GM21825 (cell line): ENCODE data around the gene SMPD1.
A peak's percentile ranks its signal among the peaks of the same experiment; 100 is the strongest.

ENCODE experiments used
- ATAC-seq: cut with Tn5 transposase; IDR thresholded peaks from one replicate; pipeline ENCODE4 v1.9.1; 2021; ENCODE audit warnings: mild to moderate bottlenecking, moderate library complexity; ENCODE audit not compliant: unreplicated experiment

Gene SMPD1

GRCh38 chr11:6413791-6414201, 23.5 kb downstream of the SMPD1 start:
- no peak for ATAC-seq

- ATAC-seq = peak; percentile 38
Measured at GRCh38 chr11:6414874-6415328, 24.6 kb downstream of the SMPD1 start.

- no peak for ATAC-seq
Measured at GRCh38 chr11:6415797-6416196, 25.5 kb downstream of the SMPD1 start.

- ATAC-seq = no peak
Measured at GRCh38 chr11:6417907-6418556, 27.8 kb downstream of the SMPD1 start.

- peak; percentile 9 for ATAC-seq
Measured at GRCh38 chr11:6418557-6419008, 28.3 kb downstream of the SMPD1 start.

- peak; percentile 44 for ATAC-seq
Measured at GRCh38 chr11:6419009-6419631, 28.8 kb downstream of the SMPD1 start, which contains the start of gene APBB1. APBB1 (minus strand) TSS chr11:6419094; CDS start chr11:6411347, 7,747 bp downstream.

GRCh38 chr11:6420677-6421076, 30.4 kb downstream of the SMPD1 start:
- no peak for ATAC-seq

GRCh38 chr11:6427516-6427915, 37.2 kb downstream of the SMPD1 start:
- no peak for ATAC-seq

GRCh38 chr11:6431861-6432260, 41.6 kb downstream of the SMPD1 start:
- ATAC-seq = no peak

- no peak for ATAC-seq
Measured at GRCh38 chr11:6433998-6434660, 43.9 kb downstream of the SMPD1 start.

- ATAC-seq = no peak
Measured at GRCh38 chr11:6437423-6437822, 47.1 kb downstream of the SMPD1 start.

- ATAC-seq = no peak
Measured at GRCh38 chr11:6437993-6438392, 47.7 kb downstream of the SMPD1 start.

- no peak for ATAC-seq
Measured at GRCh38 chr11:6438979-6439571, 48.8 kb downstream of the SMPD1 start.

- no peak for ATAC-seq
Measured at GRCh38 chr11:6440906-6441358, 50.7 kb downstream of the SMPD1 start, which contains the start of gene HPX. HPX (minus strand) TSS chr11:6440987; CDS start chr11:6440963, 24 bp downstream.

GRCh38 chr11:6442441-6442840, 52.2 kb downstream of the SMPD1 start:
- no peak for ATAC-seq

GRCh38 chr11:6443269-6444003, 53.2 kb downstream of the SMPD1 start:
- peak; percentile 78 for ATAC-seq
